ENCODE results near the gene CUX1.

Gene CUX1

DNA sequence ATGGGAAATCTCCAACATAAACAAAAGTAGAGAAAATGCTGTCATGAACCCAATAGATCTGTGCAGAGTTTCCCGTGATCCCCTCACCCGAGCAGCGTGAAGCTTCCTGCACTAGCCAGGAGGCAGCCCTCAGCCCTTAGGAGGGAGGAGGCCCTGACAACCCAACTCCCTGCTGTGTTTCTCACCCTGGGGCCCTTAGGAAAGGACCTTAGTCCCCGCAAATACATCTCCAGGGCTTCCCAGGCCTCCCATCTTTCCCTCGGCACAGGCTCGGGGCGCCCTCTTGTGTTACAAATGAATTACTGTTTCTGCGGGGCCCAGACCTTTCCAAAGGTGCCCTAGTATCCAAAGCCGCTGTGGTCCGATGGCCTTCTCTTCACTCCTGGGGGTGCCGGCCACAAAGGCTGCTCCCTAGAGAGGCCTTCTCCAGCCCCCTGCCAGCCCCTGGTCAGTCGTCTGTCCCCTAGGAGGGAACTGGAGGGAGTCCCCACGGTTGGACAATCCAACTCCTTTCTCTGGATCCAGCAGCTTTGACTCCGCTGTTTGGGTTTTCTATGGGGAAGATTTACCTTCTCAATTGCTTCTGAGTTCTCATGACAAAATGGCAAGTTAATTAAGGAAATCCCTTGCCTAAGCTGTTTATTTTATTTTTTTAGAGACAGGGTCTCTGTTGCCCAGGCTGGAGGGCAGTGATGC is 419.3 kb downstream of the CUX1 start:
- H3K27ac ChIP-seq, result no peak overlapping the region
- TF ChIP-seq CTCF (conservative IDR thresholded peaks at IDR 0.05), result peak; percentile 96

GRCh38 chr7:102239206-102239820 is 421.9 kb downstream of the CUX1 start:
- H3K27ac ChIP-seq, result no peak overlapping the region
- no peak for TF ChIP-seq CTCF (conservative IDR thresholded peaks at IDR 0.05)

DNA sequence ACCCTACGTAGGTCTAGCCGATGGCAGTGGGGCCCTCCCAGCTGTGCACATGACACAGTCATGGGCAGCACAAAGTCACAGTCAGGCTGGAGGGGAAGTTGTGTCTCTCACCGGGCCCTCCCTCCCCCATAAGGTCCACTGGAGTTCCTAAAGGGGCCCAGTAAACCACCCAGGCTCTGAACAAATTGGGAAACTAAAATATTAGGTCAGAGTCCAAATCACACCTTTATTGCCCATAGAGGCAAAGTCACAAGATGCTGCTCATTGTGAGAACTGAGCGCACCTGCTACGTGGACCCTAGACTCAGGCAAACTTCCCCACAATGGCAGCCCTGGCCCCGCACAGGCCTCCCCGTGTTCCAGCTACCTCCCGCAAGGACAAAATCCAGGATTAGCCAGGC is 424.0 kb downstream of the CUX1 start:
- no peak overlapping the region for H3K27ac ChIP-seq
- no peak for TF ChIP-seq CTCF (conservative IDR thresholded peaks at IDR 0.05)

DNA sequence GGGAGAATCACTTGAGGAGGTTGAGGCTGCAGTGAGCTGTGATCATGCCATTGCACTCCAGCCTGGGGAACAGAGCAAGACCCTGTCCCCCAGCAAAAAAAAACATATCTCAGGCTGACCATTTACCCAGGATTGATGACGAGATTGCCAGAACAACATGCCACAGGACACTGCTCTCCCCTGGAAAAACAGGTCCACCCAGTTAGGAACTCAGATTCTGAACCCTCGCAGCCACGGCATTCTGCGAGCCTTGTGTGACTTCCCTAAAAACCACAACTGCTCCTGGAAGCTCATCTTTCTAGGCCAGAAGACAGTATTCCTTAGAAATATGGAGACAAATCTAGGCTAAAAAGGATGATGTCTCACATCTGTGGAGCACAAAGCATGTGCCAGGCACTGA is 427.2 kb downstream of the CUX1 start:
- no peak for TF ChIP-seq CTCF (conservative IDR thresholded peaks at IDR 0.05)
- H3K27ac ChIP-seq, result peak overlapping the region; percentile 63

DNA sequence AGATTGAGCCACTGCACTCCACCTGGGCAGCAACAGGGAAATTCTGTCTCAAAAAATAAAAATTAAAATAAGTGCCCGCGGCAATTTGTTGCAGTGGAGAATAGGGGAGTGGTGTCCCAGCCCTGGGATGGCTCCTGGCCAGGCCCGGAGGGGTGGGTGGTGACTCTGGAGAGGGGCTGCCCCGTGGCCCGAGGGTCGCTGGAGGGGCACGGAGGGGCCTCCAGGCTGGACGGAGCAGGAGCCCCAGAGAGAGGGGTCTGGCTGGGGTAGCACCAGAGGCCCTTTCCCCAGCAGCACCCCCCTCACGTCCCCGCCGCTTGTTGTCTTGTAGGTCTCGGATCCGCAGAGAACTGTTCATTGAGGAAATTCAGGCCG is 430.6 kb downstream of the CUX1 start:
- no peak for TF ChIP-seq CTCF (conservative IDR thresholded peaks at IDR 0.05)
- H3K27ac ChIP-seq, result no peak overlapping the region

GRCh38 chr7:102248456-102249395 is 431.3 kb downstream of the CUX1 start:
- no peak overlapping the region for H3K27ac ChIP-seq
- 0 out of 2 replicates have a peak, but pooled peaks have one; percentile 7 for TF ChIP-seq CTCF (conservative IDR thresholded peaks at IDR 0.05)

All from VCaP (cell line).